H1 (cell line): ENCODE data around the gene ARID1B. TPM values are rescaled to one million over a fixed set of nuclear protein-coding genes. Genes with fewer than 3 reads are reported as not detected.

Experiments
- RXRA ChIP-seq: IDR thresholded peaks from 2 replicates; pipeline ENCODE4 v1.6.1; 2011; ENCODE audit warnings: low read depth, mild to moderate bottlenecking, low read length, moderate library complexity; ENCODE audit not compliant: insufficient read depth
- polyA plus RNA-seq, 7 experiments: library from polyadenylated mRNA; depleted of rRNA in 3 of 7; stranded (reverse) in 5 of 7; unstranded in 2 of 7; fragments of >200 nt in 5 of 7; fragments of 200-250 nt in 2 of 7; gene quantifications; 1 replicate in 5 of 7; 2 replicates in 1 of 7; 4 replicates in 1 of 7; pipeline versions ENCODE4 v1.2.1 to v1.2.3, GENCODE V29; 2011 to 2013; ENCODE audit warnings: missing spikeins in 2 of 7, mixed read lengths in 2 of 7
- total RNA-seq: library from RNA; stranded (reverse); fragmentation: NEBNext Ultra II Directional; extraction: Animal tissue kit (Norgen Biotek cat#: 25700); gene quantifications from 2 replicates; pipeline ENCODE4 v1.2.1, GENCODE V29; 2021

Gene ARID1B
- total and polyA plus RNA-seq, 2 of the 8 experiments (the other 6 are each of a cell fraction or from before 2014, with no cell fraction given) = 24.3 to 70.3 TPM

GRCh38 chr6:157233156-157233555 lies 456.0 kb downstream of the ARID1B start (continued):
- no peak for TF ChIP-seq RXRA
